GM19025 (cell line): ENCODE measurements around the gene TMEM14C.

ENCODE experiments used
- ATAC-seq: cut with Tn5 transposase; IDR thresholded peaks from one replicate; pipeline ENCODE4 v1.9.1; 2021; ENCODE audit warnings: mild to moderate bottlenecking, low read depth, moderate library complexity; ENCODE audit not compliant: unreplicated experiment

TMEM14C gene

DNA sequence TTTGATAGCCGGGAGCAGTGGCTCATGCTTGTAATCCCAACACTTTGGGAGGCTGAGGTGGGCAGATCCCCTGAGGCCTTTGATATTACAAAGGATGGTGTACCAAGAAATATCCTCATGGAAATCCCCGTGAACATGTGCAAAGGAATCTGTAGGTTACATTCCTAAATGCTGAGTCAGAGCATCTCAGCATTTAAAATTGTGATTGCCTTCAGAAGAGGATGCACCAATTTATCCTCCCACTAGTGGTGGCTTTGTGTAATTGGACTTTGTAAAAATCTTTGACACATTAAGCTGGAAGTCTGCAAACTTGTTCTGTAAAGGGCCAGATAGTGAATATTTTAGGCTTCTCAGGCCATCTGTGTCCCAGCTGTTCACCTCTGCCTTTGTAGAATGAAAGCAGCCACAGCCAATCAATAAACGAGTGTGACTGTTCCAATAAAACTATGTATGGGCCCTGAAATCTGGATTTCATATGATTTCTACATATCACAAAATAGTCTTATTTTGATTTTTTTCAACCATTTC is 36.5 kb downstream of the TMEM14C start:
- ATAC-seq = no peak

DNA sequence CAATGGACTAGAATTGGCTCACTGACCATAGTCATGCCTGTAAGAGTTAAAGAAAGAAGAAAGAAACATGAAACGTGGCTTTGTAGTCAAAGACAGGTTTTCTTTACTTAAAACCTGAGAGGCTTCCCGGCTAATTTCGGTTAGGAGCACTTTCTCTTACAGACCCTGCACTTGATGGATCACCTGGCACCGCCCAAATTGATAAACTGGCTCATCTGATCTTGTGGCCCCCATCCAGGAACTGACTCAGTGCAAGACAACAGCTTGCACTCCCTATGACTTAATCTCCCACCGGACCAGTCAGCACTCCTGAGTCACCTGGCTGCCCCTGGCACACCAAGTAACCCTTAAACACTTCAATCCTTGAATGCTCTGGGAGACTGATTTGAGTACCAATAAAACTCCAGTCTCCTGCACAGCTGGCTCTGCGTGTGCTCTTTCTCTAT is 37.0 kb downstream of the TMEM14C start:
- no peak for ATAC-seq

DNA sequence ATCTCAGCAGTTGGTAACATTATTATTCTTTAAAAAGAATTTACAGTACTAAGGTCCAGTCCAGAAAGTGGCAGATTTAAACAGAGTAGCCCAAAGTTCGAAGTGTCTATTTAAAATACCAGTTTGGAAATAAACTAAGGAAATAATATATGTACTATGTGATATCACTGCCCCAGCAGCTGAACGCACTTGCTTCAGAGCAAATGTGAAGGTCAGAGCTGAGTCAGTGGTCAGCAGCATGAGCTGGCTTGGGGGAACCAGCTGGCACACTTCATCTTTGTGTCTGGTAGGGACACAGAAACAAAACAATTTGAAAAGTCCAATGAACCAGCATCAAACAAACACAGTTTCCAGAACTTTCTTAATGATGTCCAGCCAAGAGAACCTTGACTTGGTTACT is 40.1 kb downstream of the TMEM14C start:
- no peak for ATAC-seq

DNA sequence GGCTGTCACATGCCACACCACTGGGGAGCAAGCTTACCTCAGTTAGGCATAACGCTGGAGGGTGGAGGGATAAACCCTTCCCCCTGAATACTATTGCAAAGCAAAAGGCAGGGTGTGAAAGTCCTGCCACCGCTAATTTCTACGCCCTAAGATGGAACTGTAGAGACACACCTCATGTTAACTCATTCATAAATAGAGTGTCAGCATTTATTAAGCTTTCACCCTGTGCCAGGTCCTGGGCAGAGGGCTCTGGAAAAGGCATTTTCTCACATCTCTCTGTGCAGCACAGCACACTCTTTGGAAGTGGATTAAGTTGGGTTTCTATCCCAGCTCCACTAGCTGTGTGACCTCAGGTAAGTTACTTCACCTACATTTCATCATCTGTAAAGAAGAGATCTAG is 46.5 kb downstream of the TMEM14C start:
- no peak for ATAC-seq

DNA sequence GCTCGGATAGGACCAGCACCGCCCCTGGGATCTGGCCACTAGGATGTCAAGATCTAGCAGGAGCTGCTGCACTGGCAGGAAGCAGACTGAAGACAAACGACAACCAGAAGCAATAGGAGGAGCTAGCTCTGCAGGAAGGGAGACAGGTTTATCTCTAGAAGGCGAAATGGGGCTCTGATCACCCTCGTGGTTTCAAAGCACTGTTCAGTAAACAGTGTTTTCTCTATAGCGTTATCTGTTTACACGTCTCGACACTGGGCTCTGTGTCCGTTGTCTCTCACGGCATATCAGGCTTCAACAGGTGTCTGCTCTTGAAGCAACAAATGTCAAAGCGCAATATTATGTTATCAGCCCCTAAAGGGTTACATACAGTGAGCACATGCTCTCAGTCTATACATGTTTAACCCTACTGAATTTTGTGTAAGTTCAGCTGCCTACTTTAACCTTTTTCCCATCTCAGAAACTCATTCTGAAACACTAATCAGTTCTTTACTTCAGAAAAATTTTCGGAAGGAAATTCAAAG is 48.6 kb downstream of the TMEM14C start:
- no peak for ATAC-seq

DNA sequence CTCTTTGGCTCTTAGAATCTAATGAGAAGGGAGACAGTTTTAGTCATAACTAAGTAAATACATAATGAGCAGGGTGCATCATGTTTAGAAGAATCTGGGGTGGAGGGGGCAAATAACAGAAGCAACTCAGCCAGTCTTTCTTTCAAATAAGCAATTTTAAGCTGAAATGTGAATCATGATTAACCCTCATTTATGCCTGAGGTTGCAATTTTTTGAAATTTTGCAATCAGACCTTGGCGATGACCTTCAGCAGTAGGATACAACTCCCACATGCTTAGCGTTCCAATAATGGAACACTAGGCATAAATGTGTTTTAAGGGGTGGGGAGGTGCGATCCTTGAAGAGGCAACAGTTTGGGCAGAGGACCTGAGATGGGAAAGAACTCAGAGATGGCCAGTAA is 55.4 kb downstream of the TMEM14C start:
- ATAC-seq = no peak

DNA sequence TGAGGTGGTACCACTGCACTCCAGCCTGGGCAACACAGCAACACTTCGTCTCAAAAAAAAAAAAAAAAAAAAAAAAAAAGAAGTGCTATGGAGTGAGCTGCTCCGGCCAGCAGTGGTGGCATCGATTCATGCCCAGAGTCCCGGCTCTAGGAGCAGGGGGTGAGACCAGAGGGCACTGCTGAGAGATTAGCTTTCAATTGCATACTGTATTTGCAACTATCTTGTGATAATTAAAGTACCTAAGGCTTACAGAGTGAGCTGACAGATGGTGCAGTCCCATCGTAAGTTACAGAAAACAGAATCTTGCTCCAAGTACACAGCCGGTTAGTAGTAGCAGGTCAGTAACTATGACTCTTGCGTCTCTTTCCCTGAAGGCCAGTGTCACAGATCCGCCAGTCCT is 56.2 kb downstream of the TMEM14C start:
- ATAC-seq = no peak
